BJ (cell line): ENCODE results near the gene MAMSTR. TPM values are rescaled to one million over a fixed set of nuclear protein-coding genes. Genes with fewer than 3 reads are reported as not detected.

Source experiments
- CTCF ChIA-PET: fragments of 350-600 bp; formaldehyde crosslinking; extraction: SDS; loops from one replicate; lab custom pipeline; 2021; ENCODE audit warnings: antibody characterized with exemption, inconsistent platforms; lab: Yijun Ruan, JAX
- POLR2A ChIA-PET: fragments of 300-600 bp; sonication (Branson Sonifier 250); formaldehyde crosslinking; extraction: SDS; loops from one replicate; lab custom pipeline; 2021; ENCODE audit warnings: antibody characterized with exemption; lab: Charles Lee
- DNase-seq: peaks from one replicate; pipeline ENCODE4 v3.0.0-alpha.2; 2011; ENCODE audit warnings: low read depth
- H3K27me3 ChIP-seq: 2 replicates; pipeline ENCODE4 v1.6.0; 2011; ENCODE audit warnings: low read length; ENCODE audit not compliant: control insufficient read depth, insufficient read depth
- H3K36me3 ChIP-seq: 2 replicates; pipeline ENCODE4 v1.5.1; 2011; ENCODE audit warnings: low read length; ENCODE audit not compliant: control insufficient read depth, insufficient read depth
- H3K4me3 ChIP-seq: 2 replicates; pipeline ENCODE4 v1.5.1; 2011; ENCODE audit warnings: low read depth, mild to moderate bottlenecking, control low read depth, low read length
- polyA plus RNA-seq: library from polyadenylated mRNA; depleted of rRNA; stranded (reverse); fragments of >200 nt; gene quantifications from 2 replicates; pipeline ENCODE4 v1.2.3, GENCODE V29; 2011
- TF ChIP-seq, protein P1 (sequence below): IDR thresholded peaks from 2 replicates; pipeline ENCODE4 v1.5.1; 2011; ENCODE audit warnings: low read depth, mild to moderate bottlenecking, control low read depth, inconsistent platforms, low read length, moderate library complexity; ENCODE audit not compliant: insufficient read depth

MAMSTR gene
- polyA plus RNA-seq, 1 experiment, result 1.5 TPM

DNA sequence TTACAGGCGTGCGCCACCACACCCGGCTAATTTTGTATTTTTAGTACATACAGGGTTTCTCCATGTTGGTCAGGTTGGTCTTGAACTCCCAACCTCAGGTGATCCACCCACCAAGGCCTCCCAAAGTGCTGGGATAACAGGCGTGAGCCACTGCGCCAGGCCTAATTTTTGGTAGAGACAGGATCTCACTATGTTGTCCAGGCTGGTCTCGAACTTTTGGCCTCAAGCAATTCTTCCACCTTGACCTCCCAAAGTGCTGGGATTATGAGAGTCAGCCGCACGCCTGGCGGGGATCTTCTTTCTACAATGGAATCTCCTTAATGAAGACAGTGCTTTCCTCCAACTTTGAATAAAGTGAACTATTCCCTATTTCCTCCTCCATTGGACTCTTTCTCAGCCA, 15.1 kb upstream of the MAMSTR start:
- ChIA-PET POLR2A (no interaction called here), CTCF (interaction anchor here (1.3 kb wide), 1 partner anchor 59 kb away, joined by 3 read pairs; no protein-coding TSS in a partner anchor)
- DNase-seq, result no peak
- H3K36me3 ChIP-seq, result no peaks in the 10 kb centered on the region
- H3K4me3 ChIP-seq, result no peak overlapping the region
- TF ChIP-seq, protein P1, sequence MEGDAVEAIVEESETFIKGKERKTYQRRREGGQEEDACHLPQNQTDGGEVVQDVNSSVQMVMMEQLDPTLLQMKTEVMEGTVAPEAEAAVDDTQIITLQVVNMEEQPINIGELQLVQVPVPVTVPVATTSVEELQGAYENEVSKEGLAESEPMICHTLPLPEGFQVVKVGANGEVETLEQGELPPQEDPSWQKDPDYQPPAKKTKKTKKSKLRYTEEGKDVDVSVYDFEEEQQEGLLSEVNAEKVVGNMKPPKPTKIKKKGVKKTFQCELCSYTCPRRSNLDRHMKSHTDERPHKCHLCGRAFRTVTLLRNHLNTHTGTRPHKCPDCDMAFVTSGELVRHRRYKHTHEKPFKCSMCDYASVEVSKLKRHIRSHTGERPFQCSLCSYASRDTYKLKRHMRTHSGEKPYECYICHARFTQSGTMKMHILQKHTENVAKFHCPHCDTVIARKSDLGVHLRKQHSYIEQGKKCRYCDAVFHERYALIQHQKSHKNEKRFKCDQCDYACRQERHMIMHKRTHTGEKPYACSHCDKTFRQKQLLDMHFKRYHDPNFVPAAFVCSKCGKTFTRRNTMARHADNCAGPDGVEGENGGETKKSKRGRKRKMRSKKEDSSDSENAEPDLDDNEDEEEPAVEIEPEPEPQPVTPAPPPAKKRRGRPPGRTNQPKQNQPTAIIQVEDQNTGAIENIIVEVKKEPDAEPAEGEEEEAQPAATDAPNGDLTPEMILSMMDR, result no peak
- no peaks in the 10 kb centered on the region for H3K27me3 ChIP-seq

DNA sequence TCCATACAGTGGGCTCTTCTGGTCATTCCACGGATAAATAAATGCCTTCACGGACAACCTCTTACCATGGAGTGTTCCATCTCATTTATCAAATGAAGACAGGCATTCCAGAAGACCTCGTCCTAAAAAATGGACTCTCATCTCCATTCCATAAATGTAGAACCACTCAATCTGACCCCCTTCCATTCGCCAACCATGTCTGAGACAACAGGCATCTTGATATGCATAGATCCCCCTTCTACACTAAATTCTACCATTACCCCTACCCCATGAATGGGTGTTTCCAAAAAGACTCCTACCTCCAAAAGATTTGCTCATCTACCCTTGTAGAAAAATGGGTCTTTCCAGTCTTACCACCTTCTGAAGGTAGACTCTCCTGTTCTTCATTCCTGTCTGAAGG, 11.9 kb upstream of the MAMSTR start:
- H3K27me3 ChIP-seq, result no peaks in the 10 kb centered on the region
- DNase-seq, result no peak
- CTCF ChIA-PET, result no interaction called here
- H3K4me3 ChIP-seq, result no peak overlapping the region
- no peaks in the 10 kb centered on the region for H3K36me3 ChIP-seq
- TF ChIP-seq, protein P1, result no peak
- POLR2A ChIA-PET, result no interaction called here

DNA sequence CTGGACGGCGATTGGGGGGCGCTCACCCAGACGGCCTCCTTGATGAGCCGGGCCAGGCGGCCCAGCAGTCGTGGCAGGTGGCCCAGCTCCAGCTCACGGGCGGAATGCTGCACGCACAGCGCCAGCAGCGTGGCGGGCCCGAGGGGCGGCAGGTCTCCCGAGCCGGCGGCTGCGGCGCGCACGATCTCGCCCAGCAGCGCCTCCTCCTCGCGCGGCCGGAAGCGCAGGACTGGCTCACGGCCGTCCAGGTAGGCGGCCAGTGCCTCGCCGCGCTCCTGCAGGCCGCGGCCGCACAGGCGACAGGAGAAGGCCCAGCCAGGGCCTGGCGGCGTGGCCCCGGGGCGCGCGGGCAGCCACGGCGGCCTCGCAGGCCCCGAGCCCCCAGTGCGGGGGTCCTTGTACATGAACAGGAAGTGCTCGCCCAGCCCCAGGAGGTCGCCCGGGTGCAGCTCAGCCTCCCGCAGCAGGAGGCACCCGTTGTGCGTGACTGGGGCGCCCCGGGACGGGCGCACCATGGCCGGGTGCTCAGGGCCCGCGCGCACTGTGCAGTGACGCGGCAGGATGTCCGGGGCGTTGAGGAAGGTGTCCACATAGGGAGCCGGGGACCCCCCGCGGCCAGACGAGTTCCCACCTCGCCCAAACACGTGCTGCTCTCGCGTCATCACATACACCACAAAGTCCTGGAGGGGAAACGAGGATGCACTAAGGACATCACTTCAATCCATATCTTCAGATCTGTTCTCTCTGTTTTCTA, 9.6 kb upstream of the MAMSTR start:
- H3K4me3 ChIP-seq, result no peak overlapping the region
- ChIA-PET POLR2A (no interaction called here), CTCF (interaction anchor here (0.9 to 1.3 kb wide), 2 partner anchors 8 to 9 kb away, joined by 3 to 4 read pairs; no protein-coding TSS in a partner anchor)

DNA sequence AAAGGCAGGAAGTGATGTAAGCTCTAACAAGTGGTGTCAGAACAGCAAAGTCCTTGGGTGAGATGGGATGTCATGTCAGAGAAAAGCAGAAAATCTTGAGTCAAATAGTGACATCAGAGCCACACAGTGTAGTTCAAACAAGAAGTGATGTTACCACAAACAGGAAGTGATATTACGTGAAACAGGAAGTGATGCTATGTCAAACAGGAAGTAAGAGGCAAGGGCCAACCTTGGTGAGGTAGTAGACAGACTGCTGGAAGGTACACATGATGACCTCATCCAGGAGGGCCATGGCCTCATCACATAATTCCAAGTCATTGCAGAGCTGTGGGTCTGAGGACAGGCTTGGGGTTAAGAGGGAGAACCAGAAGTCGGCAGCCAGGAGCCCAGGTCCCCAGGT, 7.0 kb upstream of the MAMSTR start:
- ChIA-PET CTCF (interaction anchor here (1.5 kb wide), 1 partner anchor 12 kb away, joined by 3 read pairs; no protein-coding TSS in a partner anchor), POLR2A (interaction anchor here (0.6 kb wide), 1 partner anchor 403 kb away, joined by 4 read pairs; no protein-coding TSS in a partner anchor)
- H3K36me3 ChIP-seq, result no peaks in the 10 kb centered on the region
- H3K27me3 ChIP-seq, result no peaks in the 10 kb centered on the region
- DNase-seq, result no peak
- no peak overlapping the region for H3K4me3 ChIP-seq
- TF ChIP-seq, protein P1, result no peak

More for the DNA sequence above, 9.6 kb upstream of the MAMSTR start:
- Histone ChIP-seq H3K27me3 (no peaks in the 10 kb centered on the region), H3K36me3 (no peaks in the 10 kb centered on the region)
- TF ChIP-seq, protein P1, result no peak
- no peak for DNase-seq
